Natural killer cell (primary cell): ENCODE measurements around the gene CRTC2. TPM values are rescaled to one million over a fixed set of nuclear protein-coding genes. Genes with fewer than 3 reads are reported as not detected.

ENCODE experiments used
- ATAC-seq, 3 donors: fragments of 150-1000 bp in 2 of 3; fragments of 200-7000 bp in 1 of 3; cut with Tn5 transposase; 1 replicate in 1 of 3; 2 replicates in 2 of 3; pipeline ENCODE4 v1.10.0; 2021; ENCODE audit warnings: mild to moderate bottlenecking in 2 of 3, moderate library complexity in 2 of 3
- DNase-seq, 2 donors: peaks; one replicate each; pipeline versions ENCODE4 v3.0.0 to v3.0.0-alpha.2; 2013 to 2021; ENCODE audit warnings: mixed read lengths in 1 of 2
- H3K27ac ChIP-seq: one replicate; pipeline ENCODE4 v1.5.1; 2013; ENCODE audit warnings: mild to moderate bottlenecking, low read length
- H3K27me3 ChIP-seq: one replicate; pipeline ENCODE4 v1.6.1; 2013; ENCODE audit warnings: low read length; ENCODE audit not compliant: control insufficient read depth, insufficient read depth
- H3K36me3 ChIP-seq: one replicate; pipeline ENCODE4 v1.6.1; 2013; ENCODE audit warnings: low read length; ENCODE audit not compliant: control insufficient read depth, insufficient read depth
- H3K4me1 ChIP-seq: one replicate; pipeline ENCODE4 v1.6.1; 2013; ENCODE audit warnings: low read length; ENCODE audit not compliant: control insufficient read depth, insufficient read depth
- H3K4me3 ChIP-seq: one replicate; pipeline ENCODE4 v1.5.1; 2013; ENCODE audit warnings: low read length
- H3K9me3 ChIP-seq: one replicate; pipeline ENCODE4 v1.6.1; 2013; ENCODE audit warnings: low read length; ENCODE audit not compliant: control insufficient read depth, insufficient read depth
- H3K27ac Mint-ChIP-seq, 2 donors: one replicate each; pipeline ENCODE4 v1.8.0; 2022; ENCODE audit warnings: mild to moderate bottlenecking in 2 of 2, mixed read lengths in 2 of 2, moderate library complexity in 1 of 2
- H3K27me3 Mint-ChIP-seq, 2 donors: one replicate each; pipeline ENCODE4 v1.8.0; 2022; ENCODE audit warnings: low read depth in 2 of 2, mixed read lengths in 2 of 2
- H3K36me3 Mint-ChIP-seq: one replicate; pipeline ENCODE4 v1.8.0; 2022; ENCODE audit warnings: mixed read lengths
- H3K4me1 Mint-ChIP-seq, 2 donors: one replicate each; pipeline ENCODE4 v1.8.0; 2022; ENCODE audit warnings: mixed read lengths in 2 of 2
- H3K4me3 Mint-ChIP-seq: one replicate; pipeline ENCODE4 v1.8.0; 2022; ENCODE audit warnings: mild to moderate bottlenecking, moderate library complexity, mixed read lengths
- H3K9me3 Mint-ChIP-seq, 2 donors: one replicate each; pipeline ENCODE4 v1.8.0; 2022; ENCODE audit warnings: mixed read lengths in 2 of 2
- WGBS: methylation state at CpG from one replicate; pipeline ENCODE4 v1.1.7; 2013; ENCODE audit warnings: missing lambda C conversion rate; ENCODE audit not compliant: insufficient coverage; 5-methylcytosine and 5-hydroxymethylcytosine counted together
- intact Hi-C: fragments of 100-400 bp; cut with micrococcal nuclease; formaldehyde crosslinking; loops from one replicate; pipeline ENCODE4 v1.14.2; 2022
- total RNA-seq, 4 donors: library from RNA; stranded (reverse); fragments of 120-200 nt in 1 of 4; gene quantifications; one replicate each; pipeline versions ENCODE4 v1.2.3 to v1.2.4, GENCODE V29; 2013 to 2022
- TF ChIP-seq, protein P1 (sequence below): fragments of 200-600 bp; IDR thresholded peaks from one replicate; pipeline ENCODE4 v1.8.0; 2022; ENCODE audit warnings: antibody characterized with exemption

Gene CRTC2
- total RNA-seq, 3 donors from 2014 or later (not counting 1 experiment from before 2014, with no cell fraction given): 144 to 166 (median 154) TPM

DNA sequence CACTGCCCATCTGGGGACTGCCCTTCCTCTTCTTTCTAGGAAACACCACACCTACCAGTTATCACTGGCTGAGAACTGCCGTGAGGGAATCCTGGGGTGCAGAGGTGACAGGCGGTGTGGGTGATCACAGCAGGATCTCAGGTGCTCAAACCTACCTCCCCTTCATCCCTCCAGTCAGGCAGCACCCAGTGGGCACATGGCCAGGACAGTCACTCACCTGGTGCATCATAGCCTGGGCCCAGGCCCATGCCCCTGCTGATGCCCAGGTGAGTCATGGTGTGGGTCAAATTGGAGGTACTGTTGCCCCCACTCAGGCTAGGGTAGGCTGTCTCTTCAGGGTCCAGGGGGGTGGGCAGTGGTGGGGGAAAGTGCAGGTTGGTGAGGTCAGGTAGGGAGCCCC, 6.6 kb downstream of the CRTC2 start:
- intact Hi-C loops: no loop called here
- ATAC-seq (no peak), DNase-seq (no peak)
- no peak overlapping the region for H3K4me3 ChIP-seq
- peaks cover 13% of the 10 kb centered on the region for H3K36me3 Mint-ChIP-seq
- H3K4me1 Mint-ChIP-seq: peaks cover 29 to 30% of the 10 kb centered on the region in 2 donors
- TF ChIP-seq, protein P1, sequence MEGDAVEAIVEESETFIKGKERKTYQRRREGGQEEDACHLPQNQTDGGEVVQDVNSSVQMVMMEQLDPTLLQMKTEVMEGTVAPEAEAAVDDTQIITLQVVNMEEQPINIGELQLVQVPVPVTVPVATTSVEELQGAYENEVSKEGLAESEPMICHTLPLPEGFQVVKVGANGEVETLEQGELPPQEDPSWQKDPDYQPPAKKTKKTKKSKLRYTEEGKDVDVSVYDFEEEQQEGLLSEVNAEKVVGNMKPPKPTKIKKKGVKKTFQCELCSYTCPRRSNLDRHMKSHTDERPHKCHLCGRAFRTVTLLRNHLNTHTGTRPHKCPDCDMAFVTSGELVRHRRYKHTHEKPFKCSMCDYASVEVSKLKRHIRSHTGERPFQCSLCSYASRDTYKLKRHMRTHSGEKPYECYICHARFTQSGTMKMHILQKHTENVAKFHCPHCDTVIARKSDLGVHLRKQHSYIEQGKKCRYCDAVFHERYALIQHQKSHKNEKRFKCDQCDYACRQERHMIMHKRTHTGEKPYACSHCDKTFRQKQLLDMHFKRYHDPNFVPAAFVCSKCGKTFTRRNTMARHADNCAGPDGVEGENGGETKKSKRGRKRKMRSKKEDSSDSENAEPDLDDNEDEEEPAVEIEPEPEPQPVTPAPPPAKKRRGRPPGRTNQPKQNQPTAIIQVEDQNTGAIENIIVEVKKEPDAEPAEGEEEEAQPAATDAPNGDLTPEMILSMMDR: no peak
- no peaks in the 10 kb centered on the region for H3K9me3 ChIP-seq
- no peak overlapping the region for H3K27ac Mint-ChIP-seq
- H3K4me3 Mint-ChIP-seq: no peak overlapping the region
- no peaks in the 10 kb centered on the region for H3K9me3 Mint-ChIP-seq
- no peaks in the 10 kb centered on the region for H3K27me3 ChIP-seq
- peaks cover 31% of the 10 kb centered on the region for H3K4me1 ChIP-seq
- no peaks in the 10 kb centered on the region for H3K27me3 Mint-ChIP-seq
- 93% methylated on average over 2 of the region's 2 CpGs for WGBS
- H3K27ac ChIP-seq: no peak overlapping the region
- H3K36me3 ChIP-seq: peaks cover 68% of the 10 kb centered on the region

DNA sequence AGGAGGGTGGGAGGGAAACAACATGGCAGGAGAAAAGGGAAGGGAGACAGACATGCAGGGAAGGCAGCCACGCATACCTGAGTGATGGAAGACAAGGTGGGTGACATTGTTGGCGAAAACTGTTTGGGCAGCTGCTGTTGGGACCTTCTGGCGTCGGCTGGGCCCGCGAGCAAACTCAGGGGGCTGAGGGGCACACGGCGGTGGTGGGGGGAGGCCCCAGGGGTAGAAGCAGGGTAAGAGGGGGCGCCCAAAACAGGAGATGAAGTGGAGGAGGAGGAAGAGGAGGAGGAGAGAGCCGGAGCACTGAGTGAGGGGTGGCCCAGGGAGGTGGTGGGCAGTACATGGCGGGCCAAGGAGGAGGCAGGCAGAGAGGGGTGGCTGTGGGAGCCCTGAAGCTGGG, 7.2 kb downstream of the CRTC2 start:
- no peak overlapping the region for H3K4me3 ChIP-seq
- 95% methylated on average over 11 of the region's 11 CpGs for WGBS
- H3K27ac ChIP-seq: no peak overlapping the region
- H3K36me3 ChIP-seq: peaks cover 68% of the 10 kb centered on the region
- H3K9me3 ChIP-seq: no peaks in the 10 kb centered on the region
- intact Hi-C loops: no loop called here
- H3K27ac Mint-ChIP-seq: no peak overlapping the region
- no peak for ATAC-seq
- peaks cover 13% of the 10 kb centered on the region for H3K36me3 Mint-ChIP-seq
- H3K4me1 ChIP-seq: peaks cover 28% of the 10 kb centered on the region
- no peaks in the 10 kb centered on the region for H3K27me3 ChIP-seq
- H3K4me1 Mint-ChIP-seq: peaks cover 26 to 27% of the 10 kb centered on the region in 2 donors
- no peak for DNase-seq
- no peaks in the 10 kb centered on the region for H3K27me3 Mint-ChIP-seq
- TF ChIP-seq, protein P1: no peak
- H3K9me3 Mint-ChIP-seq: no peaks in the 10 kb centered on the region
- no peak overlapping the region for H3K4me3 Mint-ChIP-seq

DNA sequence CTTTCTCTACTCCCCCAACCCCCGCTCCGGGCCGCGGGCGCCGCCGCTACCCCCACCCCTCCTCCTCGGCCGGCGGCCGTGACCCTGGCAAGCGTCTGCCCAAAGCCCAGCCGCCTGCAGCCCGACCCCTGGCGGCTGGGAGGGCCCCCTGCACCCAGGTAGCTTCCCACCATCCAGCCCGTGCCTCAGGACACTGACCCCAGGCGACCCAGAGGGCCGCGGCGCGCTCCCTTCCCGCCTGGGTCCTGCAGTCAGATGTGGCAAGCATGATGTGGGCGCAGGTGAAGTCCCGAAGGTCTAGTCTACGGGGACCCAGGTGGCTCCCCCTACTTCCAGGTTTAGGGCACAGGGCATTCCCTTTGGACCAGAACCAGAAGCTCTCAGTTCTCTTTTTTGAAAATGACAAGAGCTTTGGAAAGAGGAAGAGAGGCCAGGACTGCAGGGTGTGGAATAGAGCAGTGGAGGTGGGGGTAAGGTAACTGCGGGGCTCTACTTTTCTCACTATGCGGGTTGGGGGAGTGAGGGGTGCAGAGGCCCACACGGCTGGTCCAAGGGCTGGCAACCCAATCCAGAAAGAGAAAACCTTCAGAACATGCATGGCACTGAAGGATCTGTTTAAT, 11.7 kb downstream of the CRTC2 start, which contains the start of gene DENND4B:
TSS of gene DENND4B (minus strand) at position 97 of the 620 bp plus-strand sequence. CDS start 2,344 bp downstream, outside the sequence.
- Mint-ChIP-seq H3K4me3 (peak within 1 kb of the TSS; percentile 94), H3K36me3 (peaks cover 13% of the 10 kb centered on the region), H3K27ac (peak within 1 kb of the TSS; percentile 92 to 96), H3K27me3 (no peaks in the 10 kb centered on the region), H3K9me3 (no peaks in the 10 kb centered on the region), H3K4me1 (peaks cover 39 to 51% of the 10 kb centered on the region in 2 donors)
- Histone ChIP-seq H3K9me3 (no peaks in the 10 kb centered on the region), H3K36me3 (peaks cover 52% of the 10 kb centered on the region), H3K4me3 (peak within 1 kb of the TSS; percentile 89), H3K4me1 (peaks cover 44% of the 10 kb centered on the region), H3K27me3 (no peaks in the 10 kb centered on the region), H3K27ac (peak within 1 kb of the TSS; percentile 98)
- ATAC-seq: peak; percentile 65 to 79 (median 70)
- DNase-seq: peak; percentile 77 to 86
- TF ChIP-seq, protein P1: peak; percentile 84
- intact Hi-C loops: loop anchor here (1.0 kb wide), 1 partner anchor 149 kb away; no protein-coding TSS in a partner anchor
- 9% methylated on average over 28 of the region's 28 CpGs for WGBS
